Upper lobe of left lung (tissue), 4 donors: Measurements from ENCODE around the gene RAN.

Experiments
- CTCF ChIP-seq, 6 experiments: fragments of 450-650 bp in 4 of 6; fragments of 200-600 bp in 2 of 6; sonication (generic) in 2 of 6; IDR thresholded peaks; one replicate each; pipeline ENCODE4 v1.5.1; 2016 to 2019; ENCODE audit warnings: antibody characterized with exemption in 6 of 6
- EP300 ChIP-seq, 4 donors: sonication (generic); formaldehyde crosslinking; IDR thresholded peaks; one replicate each; pipeline ENCODE4 v1.5.1; 2017; ENCODE audit warnings: antibody characterized with exemption in 4 of 4, control low read depth in 2 of 4
- POLR2A ChIP-seq, 4 donors: fragments of 450-650 bp; IDR thresholded peaks; one replicate each; pipeline ENCODE4 v1.5.1; 2016 to 2017; ENCODE audit warnings: antibody characterized with exemption in 4 of 4, mild to moderate bottlenecking in 2 of 4
- POLR2AphosphoS5 ChIP-seq, 2 donors: sonication (generic); formaldehyde crosslinking; IDR thresholded peaks; one replicate each; pipeline ENCODE4 v1.5.1; 2017; ENCODE audit warnings: antibody characterized with exemption in 2 of 2

- no peak for TF ChIP-seq POLR2AphosphoS5 (IDR thresholded peaks at IDR 0.05)
- TF ChIP-seq EP300 (IDR thresholded peaks at IDR 0.05): no peak
- no peak for TF ChIP-seq POLR2A (IDR thresholded peaks at IDR 0.05)
- TF ChIP-seq CTCF (IDR thresholded peaks at IDR 0.05): no peak
These were observed 8.6 kb downstream of the RAN start for GRCh38 chr12:130880411-130880885.
